GM19351 (cell line): ENCODE data around the gene MRGPRD.
"Not testable (repeated sequence)": the region's sequence is repeated elsewhere in the genome, so short reads cannot be mapped to it uniquely, and the experiment has no call there.

Source experiments
- ATAC-seq: cut with Tn5 transposase; IDR thresholded peaks from one replicate; pipeline ENCODE4 v1.9.1; 2021; ENCODE audit warnings: mild to moderate bottlenecking, moderate library complexity; ENCODE audit not compliant: unreplicated experiment

The MRGPRD gene

DNA sequence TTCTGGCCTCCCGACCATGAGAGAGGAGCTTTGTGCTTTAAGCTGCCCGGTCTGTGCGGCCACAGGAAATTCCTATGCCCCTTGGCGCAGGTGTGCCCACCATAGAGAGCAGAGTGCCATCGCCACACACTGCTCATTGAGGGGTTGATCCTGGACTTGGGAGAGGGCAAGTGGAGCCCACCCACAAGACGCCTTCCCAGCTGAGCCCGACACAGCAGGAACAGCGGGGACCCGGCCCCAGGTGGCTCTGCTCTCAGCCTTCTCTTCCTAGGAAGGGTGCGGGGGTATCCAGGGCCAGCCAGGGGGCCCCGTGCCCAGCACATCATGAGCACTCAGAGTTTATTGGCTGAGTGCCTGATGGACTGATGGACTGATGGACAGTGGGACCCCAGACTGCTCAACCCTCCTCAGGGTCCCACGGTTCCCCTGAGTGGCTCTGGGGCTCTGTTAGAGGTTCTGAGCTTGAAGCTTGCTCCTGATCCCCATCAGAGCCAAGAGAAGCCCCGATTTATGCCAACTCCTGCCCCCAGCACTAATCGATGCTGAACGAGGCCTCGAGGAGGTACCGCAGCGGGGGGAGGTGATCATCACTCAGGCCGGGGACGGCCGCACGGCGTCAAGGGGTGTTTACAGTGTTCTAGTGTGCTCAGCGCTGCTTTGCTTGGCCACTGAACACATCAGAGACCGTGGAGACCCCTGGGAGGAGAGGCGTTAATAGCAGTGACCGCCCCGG, 13.5 kb upstream of the MRGPRD start:
- no peak for ATAC-seq

DNA sequence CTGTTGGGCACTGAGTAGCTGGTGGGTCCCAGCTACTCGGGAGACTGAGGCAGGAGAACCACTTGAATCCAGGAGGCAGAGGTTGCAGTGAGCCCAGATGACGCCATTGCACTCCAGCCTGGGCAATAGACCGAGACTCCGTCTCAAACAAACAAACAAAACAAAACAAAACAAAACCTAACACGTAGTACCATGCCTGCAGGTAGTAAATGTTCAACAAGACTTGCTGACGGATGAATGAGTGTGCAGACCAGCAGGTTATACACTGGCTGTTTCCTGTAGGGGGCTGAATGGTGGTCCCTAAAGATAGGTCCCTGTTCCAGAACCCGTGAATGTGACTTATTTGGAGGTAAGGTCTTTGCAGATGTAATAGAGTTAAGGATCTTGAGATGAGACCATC, 12.8 kb upstream of the MRGPRD start:
- no peak for ATAC-seq

DNA sequence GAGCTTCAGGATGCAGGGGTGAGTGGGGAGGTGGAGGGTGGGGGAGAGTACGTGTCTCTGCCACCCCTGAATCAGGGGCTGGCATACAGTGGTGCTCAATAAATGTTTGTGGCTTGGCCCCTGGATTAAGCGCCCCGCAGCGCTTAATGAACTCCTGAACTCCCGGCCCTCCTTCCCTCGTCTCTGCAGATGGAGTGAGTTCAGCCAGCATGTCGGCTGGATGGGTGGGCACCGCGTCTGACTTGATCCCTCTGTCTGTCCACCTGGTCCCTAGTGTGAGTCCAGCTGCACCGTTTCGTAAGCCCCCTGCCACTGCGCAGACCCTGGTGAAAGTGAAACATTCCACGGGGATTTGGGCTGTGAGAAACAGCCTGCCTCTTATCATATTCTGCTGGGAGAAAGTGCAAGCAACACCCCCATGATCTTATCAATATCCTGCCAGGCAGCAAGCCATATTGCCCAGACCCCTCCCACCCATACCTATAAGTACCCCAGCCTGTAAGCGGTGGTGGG, 12.0 kb upstream of the MRGPRD start:
- ATAC-seq, result no peak

DNA sequence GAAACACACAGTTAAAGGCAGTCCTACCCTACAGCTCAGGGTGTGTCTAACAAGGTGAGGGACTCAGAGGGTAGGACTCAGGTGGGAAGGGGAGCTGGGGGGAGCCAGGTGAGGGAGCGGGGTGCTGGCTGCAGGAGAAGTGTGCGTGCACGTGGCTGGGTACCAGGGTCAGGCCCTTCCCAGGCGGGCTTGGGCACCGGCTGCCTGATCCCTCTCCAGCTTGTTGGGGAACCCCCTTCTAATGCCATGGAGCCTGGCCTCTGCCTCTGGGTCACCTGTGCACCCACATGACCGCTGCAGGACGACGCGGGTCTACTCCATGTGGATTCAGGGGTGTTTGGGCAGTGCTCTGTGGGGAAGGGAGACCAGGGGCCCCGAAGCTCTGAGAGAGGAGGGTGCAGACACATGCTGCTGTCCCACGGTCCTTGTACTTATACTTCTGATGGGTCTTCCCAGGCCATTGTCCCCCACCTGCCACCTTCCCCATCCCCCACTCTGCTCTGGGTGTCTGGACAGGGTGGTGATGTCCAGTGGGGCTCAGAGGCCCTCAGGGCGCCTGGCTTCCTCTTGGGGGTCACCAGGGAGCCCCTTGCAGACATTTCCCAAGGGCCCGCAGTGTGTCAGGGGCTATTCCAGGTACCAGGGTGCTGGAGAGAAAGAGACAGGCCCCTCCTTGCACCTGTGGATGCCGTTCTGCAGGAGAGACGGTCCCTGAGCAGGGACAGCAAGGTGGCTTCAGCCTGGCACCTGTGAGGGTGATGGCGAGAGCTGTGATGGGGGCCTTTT, 10.4 kb upstream of the MRGPRD start:
- ATAC-seq, result no peak

DNA sequence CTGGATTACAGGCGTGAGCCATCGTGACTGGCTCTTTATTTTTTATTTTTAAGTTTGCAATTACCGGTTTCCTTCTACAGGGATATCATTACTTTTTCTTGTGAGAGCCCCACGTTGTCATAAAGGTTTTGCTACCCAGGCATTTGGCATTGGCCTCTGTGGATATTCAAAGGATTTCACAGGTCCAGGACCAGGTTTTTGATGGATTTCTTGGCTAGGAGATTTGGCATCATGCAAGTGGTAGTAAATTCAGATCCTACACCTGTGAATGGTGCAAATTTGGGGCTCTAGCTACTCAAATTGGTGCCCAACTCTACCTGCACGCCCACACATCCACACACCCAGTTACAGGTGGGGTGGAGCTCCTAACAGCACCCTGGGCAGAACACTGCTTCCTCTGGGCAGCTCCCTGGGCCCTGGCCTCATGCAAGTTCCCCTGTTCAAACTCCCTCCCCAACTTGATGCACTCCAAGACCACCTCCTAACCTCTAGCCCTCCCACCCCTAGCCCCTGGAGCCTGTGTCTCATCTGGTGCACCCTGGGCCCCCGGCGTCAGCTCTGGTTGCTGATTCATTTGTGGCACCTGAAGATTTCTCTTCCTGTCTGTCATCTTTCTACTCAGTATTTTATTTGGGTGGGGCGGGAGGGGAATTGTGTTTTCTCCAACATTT, 9.3 kb upstream of the MRGPRD start:
- no peak for ATAC-seq

DNA sequence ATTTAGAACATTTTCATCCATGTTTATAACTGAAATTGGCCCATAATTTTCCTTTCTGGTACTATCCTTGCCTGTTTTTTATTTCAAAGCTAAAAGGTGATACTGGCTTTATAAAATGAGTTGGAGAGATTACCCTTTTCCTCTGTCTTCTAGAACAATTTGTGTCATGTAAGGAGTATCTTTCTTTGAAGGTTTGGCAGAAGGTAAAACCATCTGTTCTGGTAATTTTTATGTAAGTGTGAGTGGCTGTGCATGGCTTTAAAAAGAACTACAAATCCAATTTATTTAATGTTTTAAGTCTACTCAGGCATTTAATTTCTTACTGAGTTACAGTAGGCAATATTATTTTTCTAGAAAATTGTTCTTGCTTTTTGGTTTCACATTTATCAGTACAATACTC, 7.7 kb upstream of the MRGPRD start:
- ATAC-seq, result no peak

DNA sequence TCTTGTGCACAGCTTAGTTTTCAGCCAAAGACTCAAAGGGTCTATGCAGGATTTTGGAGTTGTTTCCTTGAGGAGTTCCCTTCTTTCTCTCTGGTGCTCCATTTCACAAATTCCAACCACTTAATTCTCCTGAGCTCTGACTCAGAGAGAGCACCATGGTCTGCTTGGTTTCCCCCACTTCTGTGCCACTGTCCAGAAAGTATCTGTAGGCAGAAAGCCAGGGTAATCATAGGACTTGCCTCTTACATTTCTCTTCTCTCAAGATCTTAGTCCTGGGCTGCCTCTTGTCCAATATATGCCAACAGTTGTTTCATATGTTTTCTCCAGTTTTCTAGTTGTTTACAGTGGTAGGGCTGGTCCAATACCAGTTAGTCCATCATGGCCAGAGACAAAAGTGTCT, 6.4 kb upstream of the MRGPRD start:
- ATAC-seq, result no peak

DNA sequence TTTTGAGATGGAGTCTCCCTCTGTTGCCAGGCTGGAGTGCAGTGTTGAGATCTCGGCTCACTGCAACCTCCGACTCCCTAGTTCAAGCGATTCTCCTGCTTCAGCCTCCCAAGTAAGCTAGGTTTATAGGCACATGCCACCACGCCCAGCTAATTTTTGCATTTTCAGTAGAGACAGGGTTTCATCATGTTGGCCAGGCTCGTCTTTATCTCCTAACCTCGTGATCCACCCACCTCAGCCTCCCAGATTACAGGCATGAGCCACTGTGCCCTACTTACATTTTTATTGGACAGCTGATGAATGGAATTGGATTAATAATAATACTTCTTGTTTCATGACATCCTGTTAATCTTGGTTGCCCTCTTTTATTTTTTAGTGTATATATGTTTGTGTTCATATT, 3.0 kb upstream of the MRGPRD start:
- ATAC-seq, result no peak

DNA sequence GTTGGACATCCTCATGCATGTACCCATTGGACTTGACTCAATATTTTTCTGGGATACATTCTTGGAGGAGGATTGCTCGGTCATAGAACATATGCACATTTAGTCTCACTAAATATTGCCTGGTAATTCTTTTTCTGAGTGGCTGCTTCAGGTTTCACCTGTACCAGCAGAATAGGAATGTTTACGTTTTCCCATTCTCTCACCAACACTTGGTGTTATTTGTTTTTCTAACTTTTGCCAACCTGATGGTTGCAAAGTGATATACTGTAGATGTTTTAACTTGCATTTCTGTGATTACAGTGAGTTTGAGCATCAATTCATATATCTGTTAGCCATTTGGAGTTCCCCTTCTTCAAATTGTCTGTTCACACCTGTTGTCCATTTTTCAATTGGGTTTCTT, 1.3 kb upstream of the MRGPRD start:
- no peak for ATAC-seq

DNA sequence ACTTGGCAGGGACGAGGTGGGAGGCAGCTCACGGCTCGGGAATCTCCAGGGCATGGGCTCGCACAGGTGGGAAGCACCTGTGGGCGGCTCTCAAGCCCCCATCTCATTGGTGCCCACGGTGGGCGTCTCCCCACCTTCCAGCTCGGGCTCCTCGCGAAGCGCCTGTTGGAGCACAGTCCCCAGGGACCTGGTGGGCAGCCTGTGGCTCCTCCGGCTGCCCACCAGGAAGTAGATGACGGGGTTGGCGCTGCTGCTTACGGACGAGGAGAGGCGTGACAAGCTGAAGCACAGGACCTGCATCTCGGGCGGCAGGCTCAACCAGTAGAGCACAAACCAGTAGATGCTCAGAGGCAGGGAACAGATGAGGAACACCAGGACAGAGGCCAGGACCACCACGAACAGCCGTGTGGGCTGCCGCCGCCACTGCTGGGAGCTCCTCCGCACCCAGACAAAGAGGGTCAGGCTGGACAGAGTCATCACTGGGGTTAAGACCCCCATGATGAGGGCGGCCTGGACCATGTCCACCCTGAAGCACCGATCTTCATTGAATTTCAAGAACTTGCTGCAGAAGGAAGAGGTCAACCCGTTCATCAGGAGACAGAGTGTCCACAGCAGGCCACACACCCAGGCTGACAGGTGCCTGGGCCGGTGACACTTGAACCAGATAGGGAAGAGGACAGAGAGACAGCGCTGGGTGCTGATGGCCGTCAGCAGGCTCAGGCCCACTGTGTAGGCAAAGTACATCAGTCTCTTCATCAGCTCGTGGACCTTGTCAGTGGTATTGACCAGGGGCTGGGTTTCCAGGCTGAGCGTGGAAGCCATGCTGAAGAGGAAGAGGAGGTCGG, 633 bp downstream of the MRGPRD start:
- ATAC-seq, result no peak

DNA sequence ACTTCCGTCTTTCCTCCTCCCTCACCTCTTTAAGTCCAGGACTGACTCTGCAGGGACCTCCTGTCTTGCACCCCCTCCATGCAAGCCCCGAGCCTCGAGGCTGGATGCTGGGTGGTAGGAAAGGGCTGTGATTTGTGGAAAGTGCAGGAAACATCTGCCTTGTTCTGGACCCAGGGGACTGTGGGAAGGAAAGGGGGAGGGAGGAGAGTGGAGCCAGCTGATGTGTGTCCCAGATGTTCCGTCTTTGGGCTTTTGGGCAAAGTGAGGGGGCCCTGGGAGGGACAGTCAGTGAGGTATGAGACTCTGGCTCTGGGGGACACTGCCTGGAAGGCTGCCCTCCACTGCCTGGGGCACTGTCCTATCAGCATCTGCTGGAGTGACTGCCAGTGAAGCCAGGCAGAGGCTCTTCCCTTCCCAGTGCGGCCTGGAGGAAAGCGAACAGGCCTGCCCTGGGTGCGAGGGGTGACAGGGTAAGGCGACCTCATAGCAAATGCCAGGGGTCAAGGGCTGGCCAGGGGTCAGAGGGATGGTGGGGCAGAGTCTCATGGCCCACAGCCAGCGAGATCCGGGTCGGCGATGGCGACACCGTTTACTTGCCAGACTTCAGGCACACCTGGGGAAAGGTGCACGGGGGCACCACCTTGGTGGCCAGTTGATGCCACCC, 1.7 kb downstream of the MRGPRD start:
- no peak for ATAC-seq

DNA sequence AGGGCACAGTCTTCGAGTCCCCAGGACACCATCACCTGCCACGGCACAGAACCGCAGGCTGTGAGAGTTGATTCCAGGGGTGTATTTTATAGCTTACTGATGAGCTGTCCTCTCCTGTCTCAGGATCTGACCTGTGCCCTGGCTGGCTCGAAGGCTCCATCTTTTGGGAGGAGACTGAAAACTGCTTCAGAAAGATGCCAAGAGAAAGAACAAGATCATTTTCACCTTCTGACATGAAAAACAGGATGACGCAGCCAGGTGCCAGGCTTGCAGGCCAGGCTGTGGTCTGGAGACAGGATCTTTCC, 2.2 kb downstream of the MRGPRD start:
- ATAC-seq, result no peak

DNA sequence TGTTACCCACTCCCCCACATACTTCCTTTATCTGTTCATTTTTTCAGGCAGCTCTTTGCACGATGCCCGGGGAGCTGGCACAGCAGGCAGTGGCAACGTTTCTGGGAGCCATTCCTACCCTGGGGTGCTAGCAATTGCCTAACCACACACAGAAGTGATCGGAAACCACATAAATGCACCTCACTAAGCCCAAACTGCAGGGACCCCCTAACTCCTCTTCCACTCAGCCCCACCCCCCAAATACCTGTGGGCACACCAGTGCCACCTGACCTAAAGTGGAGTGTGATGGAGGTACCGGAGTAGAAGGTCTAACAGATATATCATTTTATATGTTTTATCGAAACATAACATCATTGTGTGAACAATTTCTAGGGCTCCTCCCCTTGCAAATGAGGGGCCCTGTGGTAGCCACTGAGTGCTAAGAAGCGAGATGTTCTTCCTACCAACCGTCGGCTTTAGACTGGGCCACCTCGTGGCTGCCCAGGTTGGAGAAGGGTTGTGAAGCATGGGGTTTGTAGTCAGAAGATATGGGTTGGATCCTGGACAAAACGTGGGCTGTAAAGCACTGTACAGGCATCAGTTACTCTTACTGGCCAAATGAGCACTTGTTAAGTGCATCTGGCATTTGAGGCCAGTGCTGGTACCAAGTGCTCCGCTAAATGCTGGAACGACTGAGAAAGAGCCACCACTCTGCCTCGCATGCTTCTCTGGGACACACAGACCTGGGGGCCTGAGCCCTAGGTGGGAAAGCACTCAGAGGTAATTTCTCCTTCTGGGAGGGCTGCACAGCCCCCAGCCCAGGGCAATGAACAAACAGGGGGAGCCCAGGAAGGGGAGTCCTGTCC, 2.8 kb downstream of the MRGPRD start:
- ATAC-seq, result no peak

DNA sequence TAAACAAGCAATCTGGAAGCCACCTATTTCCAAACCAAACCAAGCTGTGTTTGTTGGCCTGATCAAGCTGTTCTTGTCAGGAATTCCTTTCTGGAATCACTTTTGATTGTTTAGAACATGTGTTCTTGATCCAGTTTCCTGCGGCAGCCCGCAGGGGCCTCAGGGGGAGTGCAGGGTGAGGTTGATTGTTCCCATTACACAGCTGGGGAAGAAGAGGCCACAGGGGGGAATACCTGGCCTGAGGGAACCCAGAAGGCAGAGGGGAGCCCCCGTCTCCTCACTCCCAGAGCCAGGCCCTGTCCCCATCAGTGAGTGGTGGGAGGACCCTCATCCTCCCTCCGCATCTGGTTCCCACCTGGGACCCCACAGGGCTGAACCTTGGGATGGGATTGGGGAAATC, 4.2 kb downstream of the MRGPRD start:
- ATAC-seq, result no peak

DNA sequence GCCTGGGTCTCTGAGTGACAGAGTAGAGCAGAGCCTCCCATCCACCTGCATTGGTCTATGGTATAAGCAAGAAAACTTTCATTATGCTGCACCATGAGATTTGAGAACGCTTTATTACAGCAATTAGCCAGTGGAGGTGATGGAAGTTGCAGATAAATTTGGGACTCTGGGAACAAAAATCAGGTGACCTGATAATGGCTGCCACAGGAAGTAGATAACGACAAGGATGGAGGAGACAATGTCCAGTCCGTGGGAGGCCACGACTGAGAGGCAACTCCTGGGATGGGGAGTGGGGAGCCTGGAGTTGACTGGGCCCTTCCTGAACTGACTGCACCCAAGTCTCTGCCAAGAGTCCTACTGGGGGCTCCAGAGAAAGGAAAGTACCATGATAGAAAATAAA, 4.7 kb downstream of the MRGPRD start:
- no peak for ATAC-seq

DNA sequence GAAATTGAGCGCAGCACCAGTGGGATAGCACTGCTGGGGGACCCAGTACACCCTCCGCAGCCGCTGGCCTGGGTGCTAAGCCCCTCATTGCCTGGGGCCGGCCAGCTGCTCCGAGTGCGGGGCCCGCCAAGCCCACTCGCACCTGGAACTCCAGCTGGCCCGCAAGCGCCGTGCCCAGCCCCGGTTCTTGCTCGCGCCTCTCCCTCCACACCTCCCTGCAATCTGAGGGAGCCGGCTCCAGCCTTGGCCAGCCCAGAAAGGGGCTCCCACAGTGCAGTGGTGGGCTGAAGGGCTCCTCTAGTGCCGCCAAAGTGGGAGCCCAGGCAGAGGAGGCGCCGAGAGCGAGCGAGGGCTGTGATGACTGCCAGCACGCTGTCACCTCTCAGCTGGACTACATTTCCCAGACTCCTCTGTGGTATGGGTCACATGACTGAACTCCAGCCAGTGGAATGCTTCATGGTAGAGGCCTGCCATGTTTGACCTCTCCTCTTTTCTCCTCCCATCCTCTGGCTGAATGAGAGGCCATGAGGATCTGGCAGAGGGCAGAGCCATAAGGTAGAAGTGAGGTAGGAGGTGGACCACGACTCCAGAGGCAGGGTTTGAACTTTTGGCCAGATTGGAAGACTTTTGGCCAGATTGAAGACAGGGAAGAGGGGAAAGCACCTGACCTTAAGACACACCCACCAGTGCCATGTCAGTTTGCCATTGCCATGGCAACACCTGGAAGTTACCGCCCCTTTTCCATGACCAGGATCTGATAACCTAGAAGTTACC, 6.2 kb downstream of the MRGPRD start:
- ATAC-seq, result no peak

DNA sequence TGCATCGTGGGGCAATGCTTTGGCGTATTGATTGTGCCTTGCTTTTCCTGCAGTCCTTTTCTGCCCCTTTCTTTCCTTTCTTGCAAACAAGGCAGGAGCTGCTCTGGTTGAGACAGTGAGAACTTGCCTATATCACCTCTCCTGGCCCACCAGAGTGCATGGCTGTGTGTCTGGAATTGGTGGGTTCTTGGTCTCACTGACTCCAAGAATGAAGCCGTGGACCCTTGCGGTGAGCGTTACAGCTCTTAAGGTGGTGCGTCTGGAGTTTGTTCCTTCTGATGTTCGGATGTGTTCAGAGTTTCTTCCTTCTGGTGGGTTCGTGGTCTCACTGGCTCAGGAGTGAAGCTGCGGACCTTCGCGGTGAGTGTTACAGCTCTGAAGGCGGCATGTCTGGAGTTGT, 7.1 kb downstream of the MRGPRD start:
- ATAC-seq, result not testable (repeated sequence)

DNA sequence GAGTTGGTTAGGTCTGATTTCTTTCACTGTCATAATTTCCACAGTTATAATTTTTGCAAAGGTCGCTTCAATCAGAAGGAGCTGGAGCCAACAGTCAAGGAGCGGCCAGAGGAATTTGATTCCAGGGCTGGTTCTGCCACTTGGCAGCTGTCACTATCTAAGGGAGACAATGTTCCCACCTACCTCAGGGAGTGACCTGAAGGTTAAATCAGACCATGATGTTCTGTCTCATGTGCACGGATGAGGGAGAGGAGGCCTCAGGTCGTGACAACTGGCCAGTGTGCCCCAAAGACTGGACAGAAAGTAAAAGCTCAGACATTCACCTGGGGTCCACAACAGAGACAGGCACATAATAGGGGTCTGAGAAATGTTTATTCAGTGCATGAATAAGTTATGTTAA, 7.6 kb downstream of the MRGPRD start:
- ATAC-seq, result no peak
